ENCODE measurements around the gene FGF3.

Gene FGF3

DNA sequence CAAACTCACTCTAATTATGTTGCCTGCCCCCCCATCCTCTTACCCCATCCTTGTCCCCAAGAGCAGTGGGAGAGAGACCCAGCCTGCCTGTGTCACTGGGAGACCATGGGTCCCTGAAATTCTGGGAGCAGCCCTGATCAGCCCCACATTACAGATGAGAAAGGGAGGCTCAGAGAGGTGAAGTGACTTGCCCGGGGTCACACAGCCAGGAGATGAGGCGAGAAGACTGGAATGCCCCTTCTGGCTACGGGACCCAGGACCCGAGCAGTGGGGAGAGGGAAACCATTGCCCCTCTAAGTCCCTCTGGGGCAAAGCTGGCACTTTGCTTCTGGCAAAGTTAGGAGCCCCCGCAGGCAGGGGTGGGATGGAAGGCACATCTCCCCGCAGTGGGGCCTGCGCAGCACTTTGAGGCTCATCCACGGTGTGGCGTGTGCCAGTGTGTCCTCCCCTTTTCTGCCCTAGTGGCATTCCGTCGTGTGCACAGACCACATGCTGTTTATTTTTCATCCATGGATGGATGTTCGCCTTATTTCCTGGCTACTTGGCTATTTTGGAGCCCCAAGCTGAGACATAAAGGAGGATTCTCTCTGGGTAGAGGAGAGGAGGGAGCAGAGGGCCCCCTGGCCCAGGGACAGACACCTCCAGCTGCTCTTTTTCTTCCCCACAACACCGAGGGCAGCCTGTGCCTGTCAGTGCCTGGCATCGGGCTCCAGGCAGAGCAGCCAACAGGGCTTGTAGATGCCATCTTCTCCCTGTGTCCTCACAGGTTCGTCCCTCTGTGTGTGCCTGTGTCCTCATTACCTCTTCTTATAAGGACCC lies 3.7 kb upstream of the FGF3 start:
- no peak for DNase-seq

- DNase-seq = no peak
These were observed 2.4 kb upstream of the FGF3 start for GRCh38 chr11:69821511-69822040.

GRCh38 chr11:69820441-69820840 lies 1.2 kb upstream of the FGF3 start:
- DNase-seq = no peak

DNA sequence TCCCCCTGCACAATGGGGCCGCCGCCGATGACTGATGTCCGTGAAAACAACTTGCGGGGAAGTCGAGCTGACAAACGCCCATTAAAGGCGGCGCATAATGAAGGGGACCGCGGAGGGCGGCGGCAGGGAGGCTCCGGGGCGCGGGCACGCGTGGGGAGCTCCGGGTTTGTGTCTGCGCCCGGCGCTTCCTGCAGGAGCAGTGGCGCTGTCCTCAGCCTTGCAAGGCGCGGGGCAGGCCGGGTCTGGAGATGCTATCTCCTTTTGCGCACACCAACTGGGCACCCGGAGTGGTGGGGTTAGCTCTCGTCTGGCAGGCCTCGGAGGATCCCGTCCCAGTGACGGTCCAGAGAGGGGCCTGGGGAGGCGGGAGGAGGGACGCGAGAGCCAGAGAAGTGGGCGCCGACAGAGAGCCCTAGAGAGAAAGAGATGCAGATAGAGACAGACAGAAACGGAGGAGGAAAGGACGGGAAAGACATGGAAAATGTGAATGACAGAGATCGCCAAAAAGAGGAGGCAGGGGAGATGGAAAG lies 390 bp upstream of the FGF3 start:
- DNase-seq = no peak

- DNase-seq = no peak
These were observed 999 bp downstream of the FGF3 start for GRCh38 chr11:69818231-69818602.

GRCh38 chr11:69817265-69818230 lies 1.7 kb downstream of the FGF3 start:
- no peak for DNase-seq

GRCh38 chr11:69816671-69817070 lies 2.5 kb downstream of the FGF3 start:
- DNase-seq = no peak

GRCh38 chr11:69815973-69816372 lies 3.2 kb downstream of the FGF3 start:
- no peak for DNase-seq

- DNase-seq = no peak
These were observed 4.3 kb downstream of the FGF3 start for GRCh38 chr11:69814902-69815301.

- DNase-seq = no peak
These were observed 4.8 kb downstream of the FGF3 start for GRCh38 chr11:69814411-69814810.

DNA sequence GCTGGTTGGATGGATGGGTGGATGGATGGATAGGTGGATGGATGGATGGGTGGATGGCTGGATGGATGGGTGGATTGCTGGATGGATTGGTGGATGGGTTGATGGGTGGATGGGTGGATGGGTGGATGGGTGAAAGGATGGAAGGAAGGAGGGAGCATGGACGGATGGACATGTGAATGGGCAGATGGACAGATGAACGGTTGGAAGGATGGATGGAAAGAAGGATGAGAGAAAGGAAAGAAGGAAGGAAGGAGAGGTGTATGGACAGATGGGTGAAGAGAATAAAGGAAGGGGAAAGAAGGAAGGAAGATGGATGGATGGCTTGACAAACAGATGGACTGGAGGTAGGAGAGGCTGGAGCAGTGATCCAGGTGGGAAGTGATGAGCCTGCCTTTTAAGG lies 5.4 kb downstream of the FGF3 start:
- DNase-seq = no peak

DNA sequence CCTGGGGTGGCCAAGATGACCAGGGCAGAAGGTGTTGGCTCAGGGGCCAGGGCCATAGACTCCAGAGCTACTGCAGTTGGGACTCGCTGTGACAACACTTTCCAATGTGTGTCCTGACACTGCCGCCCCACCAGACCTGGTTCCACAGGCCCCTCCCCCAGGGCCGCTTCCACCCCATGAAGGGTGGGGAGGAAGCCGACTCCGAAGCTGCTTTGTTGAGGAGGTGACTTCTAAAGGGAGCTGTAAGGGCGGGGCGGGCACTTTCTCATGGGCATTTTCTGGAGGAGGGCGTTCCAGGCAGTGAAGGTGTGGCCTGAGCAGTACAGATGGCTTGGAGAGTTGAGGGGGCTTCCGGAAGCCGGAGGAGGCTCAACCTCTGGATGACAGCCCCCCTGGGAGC lies 6.3 kb downstream of the FGF3 start:
- no peak for DNase-seq

GRCh38 chr11:69812256-69812655 lies 7.0 kb downstream of the FGF3 start:
- no peak for DNase-seq

- no peak for DNase-seq
These were observed 7.8 kb downstream of the FGF3 start for GRCh38 chr11:69811431-69811830.

DNA sequence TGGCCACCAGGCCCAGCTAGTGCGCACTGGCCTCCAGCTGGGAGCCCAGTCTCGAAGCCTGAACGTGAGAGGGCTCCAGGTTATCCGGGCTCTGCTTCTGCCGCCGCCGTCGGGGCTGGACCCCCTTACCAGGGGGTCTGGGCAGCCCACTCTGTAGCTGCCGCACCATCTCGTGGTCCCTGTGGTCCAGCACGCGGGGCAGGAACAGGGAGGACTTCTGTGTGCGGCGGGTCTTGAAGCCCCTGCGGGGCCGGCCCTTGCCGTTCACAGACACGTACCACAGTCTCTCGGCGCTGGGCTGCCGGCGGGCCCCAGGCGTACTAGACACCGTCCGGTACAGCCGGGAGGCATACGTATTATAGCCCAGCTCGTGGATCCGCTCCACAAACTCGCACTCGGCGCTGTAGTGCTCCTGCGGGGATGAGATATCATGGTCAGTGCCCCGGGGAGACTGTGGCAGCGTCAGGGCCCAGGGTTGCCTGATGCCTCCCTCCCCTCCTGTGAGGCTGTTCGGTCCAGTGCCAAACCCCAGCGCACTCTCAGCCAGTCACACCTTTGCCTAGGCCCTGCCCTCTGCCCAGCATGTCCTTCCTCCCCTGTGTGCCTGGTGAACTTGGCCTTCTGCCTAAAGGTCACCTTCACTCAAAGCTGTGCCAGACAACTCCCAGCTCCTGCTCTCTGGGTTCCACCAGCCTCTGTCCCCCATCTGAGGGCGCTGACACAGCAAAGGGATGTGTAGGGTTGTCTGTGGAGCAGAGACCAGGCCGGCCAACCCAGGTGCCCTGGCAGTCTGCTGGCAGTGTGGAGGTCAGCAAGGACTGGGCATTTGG lies 8.7 kb downstream of the FGF3 start:
- no peak for DNase-seq

DNA sequence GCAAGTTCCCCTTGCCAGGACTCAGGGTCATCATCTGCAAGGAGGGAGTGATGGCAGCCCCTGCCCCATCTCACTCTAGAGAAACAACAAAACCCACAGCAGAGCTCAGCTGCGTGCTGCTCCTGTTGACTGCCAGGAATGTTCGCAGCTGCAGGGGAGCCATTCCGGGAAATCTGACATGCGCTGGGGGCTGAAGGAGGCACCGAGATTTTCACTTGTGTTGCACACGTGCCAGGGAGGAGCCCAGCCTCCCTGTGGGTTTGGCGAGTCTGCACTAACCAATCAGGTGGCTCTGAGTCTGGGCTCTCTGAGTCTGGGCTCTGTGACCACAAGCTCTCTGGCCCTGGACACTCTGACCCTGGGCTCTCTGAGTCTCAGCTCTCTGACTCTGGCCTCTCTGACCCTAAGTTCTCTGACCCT lies 10.5 kb downstream of the FGF3 start:
- no peak for DNase-seq

DNA sequence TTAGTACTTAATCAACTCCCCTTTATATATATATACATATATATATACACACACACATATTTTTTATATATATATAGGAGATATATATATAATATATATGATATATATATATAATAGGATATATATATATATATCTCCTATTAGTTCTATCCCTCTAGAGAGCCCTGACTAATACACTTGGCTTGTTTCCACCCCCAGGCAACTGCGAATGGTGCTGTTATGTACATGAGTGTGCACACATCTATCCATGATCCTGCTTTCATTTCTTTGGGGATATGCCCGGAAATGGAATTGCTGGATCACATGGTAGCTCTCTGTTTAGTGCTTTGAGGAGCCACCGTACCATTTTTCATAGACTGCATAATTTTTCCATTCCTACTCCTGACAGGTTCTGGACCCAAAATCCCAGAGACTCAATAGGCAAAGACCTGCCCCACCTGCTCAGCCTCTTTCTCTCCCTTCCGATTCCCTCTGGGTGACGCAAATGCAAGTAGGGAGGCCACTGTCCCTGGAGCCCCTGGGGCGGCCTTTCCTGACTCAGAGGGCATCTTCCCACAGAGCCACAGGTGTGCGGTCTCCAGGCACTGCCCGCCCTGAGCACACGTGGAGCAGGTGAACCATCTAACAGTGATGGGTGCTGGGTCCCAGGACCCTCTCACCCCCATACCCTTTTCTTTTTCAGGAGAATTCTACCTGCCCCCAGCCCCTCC lies 12.0 kb downstream of the FGF3 start:
- DNase-seq = no peak

DNA sequence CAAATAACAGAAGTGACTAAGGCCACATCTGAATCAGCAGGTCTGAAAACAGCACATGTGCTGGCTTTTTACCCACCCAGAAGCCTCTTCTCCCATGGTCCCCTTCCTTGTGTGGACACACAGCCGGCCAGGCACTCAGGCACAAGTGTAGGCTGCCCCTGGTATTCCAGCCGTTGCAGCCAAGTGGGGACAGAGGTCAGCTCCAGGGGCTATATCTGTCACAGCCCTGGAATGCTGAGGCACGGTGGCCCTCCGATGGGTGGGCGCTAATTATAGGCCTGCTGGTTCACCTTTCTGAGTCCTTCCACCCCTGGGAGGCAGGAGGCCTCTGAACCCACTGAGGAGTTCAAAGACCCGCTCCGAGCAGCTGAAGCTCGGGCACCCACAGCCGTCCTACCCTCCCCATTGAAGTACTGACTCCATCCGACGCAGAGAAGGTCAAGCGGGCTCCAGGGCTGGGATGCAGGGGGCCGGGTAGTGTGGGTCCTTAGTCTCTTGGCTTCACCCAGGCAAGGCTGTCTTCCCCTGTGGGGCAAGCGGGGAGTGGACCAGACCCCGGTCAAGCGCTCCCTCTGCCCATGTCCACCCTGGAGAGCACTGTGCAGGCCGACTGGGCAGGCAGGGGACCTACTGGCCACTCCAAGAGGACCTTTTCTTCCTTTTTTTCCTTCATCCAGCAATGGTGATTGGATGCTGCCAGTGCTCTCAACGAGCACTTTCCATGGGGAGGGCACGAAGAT lies 14.3 kb downstream of the FGF3 start:
- DNase-seq = no peak

- no peak for DNase-seq
These were observed 15.5 kb downstream of the FGF3 start for GRCh38 chr11:69803604-69804218.

- no peak for DNase-seq
These were observed 16.2 kb downstream of the FGF3 start for GRCh38 chr11:69803022-69803421.

- no peak for DNase-seq
These were observed 16.6 kb downstream of the FGF3 start for GRCh38 chr11:69802590-69802989.
